ENCODE data around the gene OMP. TPM values are rescaled to one million over a fixed set of nuclear protein-coding genes. Genes with fewer than 3 reads are reported as not detected.
A peak's percentile ranks its signal among the peaks of the same experiment; 100 is the strongest.

Gene OMP
- total RNA-seq, 1 donor from 2014 or later: not detected

GRCh38 chr11:77083566-77084245, 18.9 kb upstream of the OMP start:
- H3K4me3 Mint-ChIP-seq: no peak overlapping the region
- intact Hi-C loops (cut with micrococcal nuclease): loop anchor here (2.0 kb wide), 1 partner anchor 17 kb away; the partner anchor contains the start of gene CAPN5

GRCh38 chr11:77084581-77085191, 18.0 kb upstream of the OMP start:
- intact Hi-C loops (cut with micrococcal nuclease): no loop called here
- H3K27ac Mint-ChIP-seq: no peak overlapping the region
- no peaks in the 10 kb centered on the region for H3K36me3 Mint-ChIP-seq (ENCODE audit: low read depth)
- no peak overlapping the region for H3K4me3 Mint-ChIP-seq
- no peaks in the 10 kb centered on the region for H3K9me3 Mint-ChIP-seq
- H3K27me3 Mint-ChIP-seq (ENCODE audit: insufficient read depth): peaks cover 6% of the 10 kb centered on the region
- peaks cover 14% of the 10 kb centered on the region for H3K4me1 Mint-ChIP-seq (ENCODE audit: low read depth)
- DNase-seq (ENCODE audit: low spot score): no peak

More at GRCh38 chr11:77083566-77084245, 18.9 kb upstream of the OMP start:
- peaks cover 14% of the 10 kb centered on the region for H3K4me1 Mint-ChIP-seq (ENCODE audit: low read depth)
- DNase-seq (ENCODE audit: low spot score): no peak
- no peaks in the 10 kb centered on the region for H3K36me3 Mint-ChIP-seq (ENCODE audit: low read depth)
- peaks cover 4% of the 10 kb centered on the region for H3K27me3 Mint-ChIP-seq (ENCODE audit: insufficient read depth)
- no peak overlapping the region for H3K27ac Mint-ChIP-seq
- H3K9me3 Mint-ChIP-seq: no peaks in the 10 kb centered on the region

- no peak for DNase-seq (ENCODE audit: low spot score)
- H3K27me3 Mint-ChIP-seq (ENCODE audit: insufficient read depth): peaks cover 6% of the 10 kb centered on the region
- peaks cover 15% of the 10 kb centered on the region for H3K4me1 Mint-ChIP-seq (ENCODE audit: low read depth)
- H3K36me3 Mint-ChIP-seq (ENCODE audit: low read depth): no peaks in the 10 kb centered on the region
- no peak overlapping the region for H3K27ac Mint-ChIP-seq
- intact Hi-C loops (cut with micrococcal nuclease): no loop called here
- no peak overlapping the region for H3K4me3 Mint-ChIP-seq
- H3K9me3 Mint-ChIP-seq: no peaks in the 10 kb centered on the region
These were observed 17.0 kb upstream of the OMP start for GRCh38 chr11:77085652-77086051.

- no peak for DNase-seq (ENCODE audit: low spot score)
- H3K4me1 Mint-ChIP-seq (ENCODE audit: low read depth): peaks cover 20% of the 10 kb centered on the region
- H3K36me3 Mint-ChIP-seq (ENCODE audit: low read depth): no peaks in the 10 kb centered on the region
- no peak overlapping the region for H3K27ac Mint-ChIP-seq
- no peak overlapping the region for H3K4me3 Mint-ChIP-seq
- no peaks in the 10 kb centered on the region for H3K9me3 Mint-ChIP-seq
- peaks cover 3% of the 10 kb centered on the region for H3K27me3 Mint-ChIP-seq (ENCODE audit: insufficient read depth)
- intact Hi-C loops (cut with micrococcal nuclease): no loop called here
These were observed 15.8 kb upstream of the OMP start for GRCh38 chr11:77086521-77087472.

DNA sequence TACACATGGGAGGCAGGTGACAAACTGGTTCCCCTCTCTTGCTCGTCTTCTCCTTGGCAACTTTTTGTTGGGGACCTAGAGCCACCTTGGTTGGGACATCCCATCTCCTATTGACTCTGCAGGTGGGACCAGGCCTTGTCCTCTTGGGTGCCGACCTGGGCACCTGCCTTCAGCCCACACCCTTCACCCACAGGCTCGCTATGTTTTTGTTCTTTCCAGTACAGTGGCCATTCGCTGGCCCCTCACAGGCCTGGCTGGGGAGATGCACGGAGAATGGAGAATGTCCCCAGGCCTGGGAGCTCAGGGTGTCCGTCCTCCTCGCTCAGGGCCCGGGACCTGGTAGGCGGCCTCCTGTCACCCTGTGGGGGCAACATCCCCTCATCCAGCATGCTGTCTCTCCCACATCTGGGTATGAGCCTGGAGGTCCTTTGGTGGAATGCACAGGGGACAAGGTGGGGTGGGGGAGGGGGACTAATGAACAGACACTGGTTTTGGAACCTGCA, 14.9 kb upstream of the OMP start:
- peaks cover 3% of the 10 kb centered on the region for H3K27me3 Mint-ChIP-seq (ENCODE audit: insufficient read depth)
- no peak overlapping the region for H3K4me3 Mint-ChIP-seq
- no peak overlapping the region for H3K27ac Mint-ChIP-seq
- no peaks in the 10 kb centered on the region for H3K36me3 Mint-ChIP-seq (ENCODE audit: low read depth)
- H3K4me1 Mint-ChIP-seq (ENCODE audit: low read depth): peaks cover 12% of the 10 kb centered on the region
- DNase-seq (ENCODE audit: low spot score): no peak
- intact Hi-C loops (cut with micrococcal nuclease): no loop called here
- H3K9me3 Mint-ChIP-seq: no peaks in the 10 kb centered on the region

GRCh38 chr11:77088236-77089003, 14.2 kb upstream of the OMP start:
- DNase-seq (ENCODE audit: low spot score): no peak
- no peak overlapping the region for H3K4me3 Mint-ChIP-seq
- H3K27ac Mint-ChIP-seq: no peak overlapping the region
- intact Hi-C loops (cut with micrococcal nuclease): no loop called here
- peaks cover 3% of the 10 kb centered on the region for H3K27me3 Mint-ChIP-seq (ENCODE audit: insufficient read depth)
- H3K4me1 Mint-ChIP-seq (ENCODE audit: low read depth): peaks cover 8% of the 10 kb centered on the region
- no peaks in the 10 kb centered on the region for H3K36me3 Mint-ChIP-seq (ENCODE audit: low read depth)
- no peaks in the 10 kb centered on the region for H3K9me3 Mint-ChIP-seq

DNA sequence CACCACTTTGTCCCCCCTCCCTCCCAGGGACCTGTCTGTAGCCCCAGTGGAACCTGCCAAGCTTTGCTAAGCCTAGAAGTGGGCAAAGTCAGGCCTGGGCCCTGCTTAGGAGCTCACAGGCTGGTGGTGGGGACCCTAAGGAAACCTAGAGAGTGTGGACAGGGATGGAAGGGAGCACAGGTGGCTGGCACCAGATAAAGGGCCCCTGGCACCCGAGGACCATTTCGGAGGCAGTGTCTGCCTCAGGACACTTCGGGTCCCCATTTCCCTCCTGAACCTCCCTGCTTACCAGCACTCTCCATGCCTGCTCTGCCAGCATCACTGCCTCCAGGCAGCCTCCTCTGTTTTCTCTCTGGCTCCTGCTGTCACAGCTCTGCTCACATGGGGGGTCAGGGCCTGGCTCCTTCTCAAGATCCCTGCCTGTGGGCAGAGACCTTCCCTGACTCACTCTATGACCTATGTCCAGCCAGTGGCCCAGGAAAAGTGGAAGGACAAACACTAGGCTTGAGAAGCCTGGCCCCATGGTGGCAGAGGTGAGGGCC, 13.6 kb upstream of the OMP start:
- Mint-ChIP-seq H3K36me3 (ENCODE audit: low read depth) (no peaks in the 10 kb centered on the region), H3K9me3 (no peaks in the 10 kb centered on the region)
- intact Hi-C loops (cut with micrococcal nuclease): no loop called here

DNA sequence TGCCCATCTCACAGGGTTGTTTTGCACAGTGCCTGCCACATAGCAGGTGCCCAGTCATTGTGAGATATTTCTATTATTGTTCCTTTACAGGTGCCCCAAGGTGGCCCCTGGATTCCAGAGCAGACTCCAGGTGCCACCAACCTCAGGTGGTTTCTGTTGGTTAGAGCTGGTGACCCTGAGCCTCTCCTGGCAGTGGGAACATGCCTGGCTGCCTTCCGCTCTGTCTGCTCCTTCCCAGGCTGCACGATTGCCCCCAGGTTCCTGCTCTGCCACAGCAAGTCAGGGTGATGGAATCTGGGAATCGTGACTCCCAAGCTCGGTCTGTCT, 12.6 kb upstream of the OMP start:
- DNase-seq (ENCODE audit: low spot score): no peak
- peaks cover 8% of the 10 kb centered on the region for H3K4me1 Mint-ChIP-seq (ENCODE audit: low read depth)
- H3K4me3 Mint-ChIP-seq: no peak overlapping the region
- H3K27me3 Mint-ChIP-seq (ENCODE audit: insufficient read depth): peaks cover 3% of the 10 kb centered on the region
- H3K36me3 Mint-ChIP-seq (ENCODE audit: low read depth): no peaks in the 10 kb centered on the region
- intact Hi-C loops (cut with micrococcal nuclease): loop anchor here (2.0 kb wide), 1 partner anchor 285 kb away; no protein-coding TSS in a partner anchor
- no peaks in the 10 kb centered on the region for H3K9me3 Mint-ChIP-seq
- no peak overlapping the region for H3K27ac Mint-ChIP-seq

More for the DNA sequence above, 13.6 kb upstream of the OMP start:
- Mint-ChIP-seq H3K4me3 (no peak overlapping the region), H3K4me1 (ENCODE audit: low read depth) (peaks cover 8% of the 10 kb centered on the region), H3K27ac (no peak overlapping the region), H3K27me3 (ENCODE audit: insufficient read depth) (peaks cover 3% of the 10 kb centered on the region)
- DNase-seq (ENCODE audit: low spot score): no peak

- Mint-ChIP-seq H3K27ac (no peak overlapping the region), H3K9me3 (no peaks in the 10 kb centered on the region), H3K4me3 (no peak overlapping the region), H3K36me3 (ENCODE audit: low read depth) (no peaks in the 10 kb centered on the region), H3K27me3 (ENCODE audit: insufficient read depth) (peaks cover 3% of the 10 kb centered on the region), H3K4me1 (ENCODE audit: low read depth) (peaks cover 8% of the 10 kb centered on the region)
- no peak for DNase-seq (ENCODE audit: low spot score)
- intact Hi-C loops (cut with micrococcal nuclease): loop anchor here (1.0 to 2.0 kb wide), 5 partner anchors 24 to 356 kb away; partner anchors contain the start of gene CAPN5
These were observed 12.1 kb upstream of the OMP start for GRCh38 chr11:77090373-77091111.

DNA sequence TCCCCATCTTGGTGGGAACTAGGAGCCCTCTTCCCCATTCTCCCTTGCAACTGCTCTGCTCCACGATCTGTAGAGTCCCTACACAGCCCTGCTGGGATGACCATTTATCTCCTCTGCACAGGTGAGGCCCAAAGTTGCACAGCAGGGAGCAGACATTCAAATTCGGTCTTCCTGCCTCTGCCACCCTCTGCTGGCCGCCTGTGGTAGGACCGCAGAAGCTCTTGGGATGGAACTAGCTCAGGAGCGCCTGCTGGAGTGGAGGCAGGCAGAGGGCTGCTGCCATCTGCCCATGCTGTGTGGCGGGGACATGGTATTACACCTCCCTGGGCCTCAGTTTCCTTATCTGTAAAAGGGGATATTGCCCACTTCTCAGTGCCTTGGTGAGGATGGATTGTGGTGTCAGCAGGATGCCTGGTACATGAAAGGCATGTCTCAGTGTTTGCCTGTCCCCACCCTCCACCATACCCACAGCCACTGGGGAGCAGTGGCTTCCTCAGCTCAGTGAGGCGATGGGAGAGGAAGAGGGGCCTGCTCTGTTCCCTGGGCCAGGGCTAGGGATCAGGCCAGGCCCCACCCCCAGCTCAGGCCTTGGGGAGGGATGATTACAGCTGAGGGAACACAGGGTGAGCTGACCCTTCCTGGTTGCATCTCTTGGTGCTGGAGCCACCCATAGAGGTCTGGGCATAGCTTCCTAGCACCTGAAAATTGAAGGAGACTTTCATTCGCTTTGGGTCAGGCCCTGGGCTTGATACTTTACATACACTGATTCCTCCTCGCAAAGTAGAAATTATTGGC, 11.3 kb upstream of the OMP start:
- Mint-ChIP-seq H3K27ac (no peak overlapping the region), H3K9me3 (no peaks in the 10 kb centered on the region), H3K27me3 (ENCODE audit: insufficient read depth) (peaks cover 3% of the 10 kb centered on the region), H3K4me3 (no peak overlapping the region), H3K4me1 (ENCODE audit: low read depth) (peaks cover 8% of the 10 kb centered on the region), H3K36me3 (ENCODE audit: low read depth) (no peaks in the 10 kb centered on the region)
- peak; percentile 69 for DNase-seq (ENCODE audit: low spot score)
- intact Hi-C loops (cut with micrococcal nuclease): loop anchor here (1.0 to 2.0 kb wide), 5 partner anchors 25 to 357 kb away; partner anchors contain the start of gene CAPN5

DNA sequence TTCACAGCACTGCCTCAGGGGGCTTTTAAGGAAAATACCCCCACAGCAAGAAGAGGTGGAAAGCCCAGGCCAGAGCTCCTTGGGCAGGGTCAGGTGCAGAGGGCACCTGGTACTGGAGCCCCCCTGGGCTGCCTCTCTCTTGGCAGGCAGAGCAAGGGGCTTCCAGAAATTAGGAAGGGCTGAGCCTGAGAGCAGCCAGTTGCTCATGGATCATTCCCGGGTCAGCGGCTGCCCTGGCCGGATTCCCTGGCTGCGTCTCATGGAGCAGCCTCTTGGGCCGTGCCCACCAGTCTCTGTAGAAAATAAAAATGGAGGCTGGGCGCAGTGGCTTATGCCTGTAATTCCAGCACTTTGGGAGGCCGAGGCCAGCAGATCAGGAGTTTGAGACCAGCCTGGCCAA, 10.3 kb upstream of the OMP start:
- Mint-ChIP-seq H3K27me3 (ENCODE audit: insufficient read depth) (peaks cover 3% of the 10 kb centered on the region), H3K9me3 (no peaks in the 10 kb centered on the region), H3K27ac (no peak overlapping the region), H3K4me1 (ENCODE audit: low read depth) (peaks cover 8% of the 10 kb centered on the region), H3K36me3 (ENCODE audit: low read depth) (no peaks in the 10 kb centered on the region), H3K4me3 (no peak overlapping the region)
- intact Hi-C loops (cut with micrococcal nuclease): no loop called here
- DNase-seq (ENCODE audit: low spot score): no peak
